Transverse colon (tissue), 4 donors: Measurements from ENCODE around the gene C12orf60. TPM values are rescaled to one million over a fixed set of nuclear protein-coding genes. Genes with fewer than 3 reads are reported as not detected.

Source experiments
- DNase-seq: peaks from one replicate; pipeline ENCODE4 v3.0.0-alpha.2; 2019
- H3K27ac ChIP-seq, 4 donors: fragments of 200-600 bp; sonication (generic); 2 replicates each; pipeline ENCODE4 v1.5.1; 2016 to 2018; ENCODE audit warnings: inconsistent platforms in 4 of 4
- H3K27me3 ChIP-seq: fragments of 200-600 bp; sonication (generic); 2 replicates; pipeline ENCODE4 v1.5.1; 2017; ENCODE audit warnings: inconsistent platforms
- H3K36me3 ChIP-seq, 4 donors: fragments of 200-600 bp; sonication (generic); 2 replicates each; pipeline ENCODE4 v1.5.1; 2017 to 2019; ENCODE audit warnings: inconsistent platforms in 4 of 4
- H3K4me1 ChIP-seq, 4 donors: fragments of 200-600 bp; sonication (generic); 2 replicates each; pipeline ENCODE4 v1.5.1; 2017 to 2020; ENCODE audit warnings: inconsistent platforms in 4 of 4
- H3K4me3 ChIP-seq, 4 donors: fragments of 200-600 bp; sonication (generic); 1 replicate in 1 of 4; 2 replicates in 3 of 4; pipeline versions ENCODE4 v1.5.1 to v1.6.1; 2017 to 2019; ENCODE audit warnings: inconsistent platforms in 4 of 4
- H3K9me3 ChIP-seq, 2 donors: fragments of 200-600 bp; sonication (generic); 2 replicates each; pipeline ENCODE4 v1.5.1; 2017 to 2019; ENCODE audit warnings: inconsistent platforms in 2 of 2
- EP300 ChIP-seq: sonication (generic); formaldehyde crosslinking; IDR thresholded peaks from one replicate; pipeline ENCODE4 v1.6.1; 2017; ENCODE audit warnings: antibody characterized with exemption, low read depth
- POLR2A ChIP-seq: fragments of 450-650 bp; IDR thresholded peaks from one replicate; pipeline ENCODE4 v1.6.1; 2016; ENCODE audit warnings: antibody characterized with exemption, mild to moderate bottlenecking, moderate library complexity
- POLR2AphosphoS5 ChIP-seq, 3 donors: sonication (generic); formaldehyde crosslinking; IDR thresholded peaks; one replicate each; pipeline ENCODE4 v1.6.1; 2016; ENCODE audit warnings: antibody characterized with exemption in 3 of 3
- WGBS, 2 donors: methylation state at CpG; one replicate each; pipeline ENCODE4 v1.1.5; 2018; ENCODE audit warnings: low coverage in 1 of 2; 5-methylcytosine and 5-hydroxymethylcytosine counted together
- in situ Hi-C, 4 donors: fragments of 200-750 bp; cut with MboI; loops; one replicate each; pipeline versions ENCODE4 v1.15.0 to v1.15.1; 2017; ENCODE audit warnings: low sequenced_read_pairs in 3 of 4, low pct_ligation_motif_present in 1 of 4, low pct_unique_long_range_greater_than_20kb in 1 of 4
- intact Hi-C: fragments of 100-400 bp; cut with DNase I; formaldehyde crosslinking; loops from one replicate; pipeline ENCODE4 v1.15.1; 2023; ENCODE audit warnings: low total_unique reads
- total RNA-seq, 4 donors: library from RNA; depleted of rRNA; stranded (reverse); fragments of >200 nt; gene quantifications; one replicate each; pipeline ENCODE4 v1.1.0, GENCODE V29; 2016
- TF ChIP-seq, protein P1 (sequence below), 5 experiments: fragments of 200-600 bp in 3 of 5; fragments of 450-650 bp in 2 of 5; sonication (generic) in 3 of 5; IDR thresholded peaks; 1 replicate in 2 of 5; 2 replicates in 3 of 5; pipeline ENCODE4 v1.5.1; 2016 to 2017; ENCODE audit warnings: antibody characterized with exemption in 5 of 5, inconsistent platforms in 3 of 5, mild to moderate bottlenecking in 2 of 5, moderate library complexity in 1 of 5

The C12orf60 gene
- total RNA-seq, 4 donors from 2014 or later, result 0.55 to 0.95 TPM; not detected in 2

GRCh38 chr12:14824012-14824634 is 20.7 kb downstream of the C12orf60 start:
- DNase-seq, result no peak
- Histone ChIP-seq H3K9me3 (no peaks in the 10 kb centered on the region), H3K4me1 (no peaks in the 10 kb centered on the region), H3K27me3 (no peaks in the 10 kb centered on the region), H3K36me3 (no peaks in the 10 kb centered on the region), H3K27ac (no peak overlapping the region), H3K4me3 (no peak overlapping the region)
- intact Hi-C loops, result no loop called here
- TF ChIP-seq, protein P1, sequence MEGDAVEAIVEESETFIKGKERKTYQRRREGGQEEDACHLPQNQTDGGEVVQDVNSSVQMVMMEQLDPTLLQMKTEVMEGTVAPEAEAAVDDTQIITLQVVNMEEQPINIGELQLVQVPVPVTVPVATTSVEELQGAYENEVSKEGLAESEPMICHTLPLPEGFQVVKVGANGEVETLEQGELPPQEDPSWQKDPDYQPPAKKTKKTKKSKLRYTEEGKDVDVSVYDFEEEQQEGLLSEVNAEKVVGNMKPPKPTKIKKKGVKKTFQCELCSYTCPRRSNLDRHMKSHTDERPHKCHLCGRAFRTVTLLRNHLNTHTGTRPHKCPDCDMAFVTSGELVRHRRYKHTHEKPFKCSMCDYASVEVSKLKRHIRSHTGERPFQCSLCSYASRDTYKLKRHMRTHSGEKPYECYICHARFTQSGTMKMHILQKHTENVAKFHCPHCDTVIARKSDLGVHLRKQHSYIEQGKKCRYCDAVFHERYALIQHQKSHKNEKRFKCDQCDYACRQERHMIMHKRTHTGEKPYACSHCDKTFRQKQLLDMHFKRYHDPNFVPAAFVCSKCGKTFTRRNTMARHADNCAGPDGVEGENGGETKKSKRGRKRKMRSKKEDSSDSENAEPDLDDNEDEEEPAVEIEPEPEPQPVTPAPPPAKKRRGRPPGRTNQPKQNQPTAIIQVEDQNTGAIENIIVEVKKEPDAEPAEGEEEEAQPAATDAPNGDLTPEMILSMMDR (IDR thresholded peaks at IDR 0.05), result no peak
- TF ChIP-seq POLR2AphosphoS5 (IDR thresholded peaks at IDR 0.05) (no peak), EP300 (no peak), POLR2A (no peak)
- in situ Hi-C loops, result no loop called here
- 78 to 80% methylated on average over 1 of the region's 1 CpG for WGBS, 2 donors

DNA sequence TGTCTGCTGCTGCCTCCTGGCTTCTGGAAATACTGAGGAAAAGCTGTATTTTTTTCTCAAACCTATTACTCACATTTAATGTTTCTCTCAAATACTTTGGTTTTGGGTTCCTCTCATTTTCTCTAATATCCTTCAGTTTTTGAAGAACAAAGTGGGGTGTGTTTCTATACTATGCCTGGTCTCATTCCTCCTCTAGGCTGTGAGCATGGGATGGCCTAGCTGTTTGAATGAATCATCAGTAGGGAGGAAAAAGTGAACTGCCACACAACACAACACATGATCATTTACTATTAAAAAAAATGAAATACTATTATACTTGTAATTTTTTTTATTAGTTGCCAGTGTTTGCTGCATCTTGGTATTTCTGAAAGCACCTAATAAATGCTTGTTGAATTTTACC is 21.8 kb downstream of the C12orf60 start:
- TF ChIP-seq, protein P1 (IDR thresholded peaks at IDR 0.05), result no peak
- no peak for TF ChIP-seq EP300
- TF ChIP-seq POLR2AphosphoS5 (IDR thresholded peaks at IDR 0.05), result no peak
- TF ChIP-seq POLR2A, result no peak
- Histone ChIP-seq H3K36me3 (no peaks in the 10 kb centered on the region), H3K9me3 (no peaks in the 10 kb centered on the region), H3K4me1 (no peaks in the 10 kb centered on the region), H3K4me3 (no peak overlapping the region), H3K27me3 (no peaks in the 10 kb centered on the region), H3K27ac (no peak overlapping the region)
- intact Hi-C loops, result no loop called here
- no peak for DNase-seq
- in situ Hi-C loops, result loop anchor here in 2 of 4 donors (25.0 kb wide), 2 partner anchors 437 to 687 kb away; no protein-coding TSS in a partner anchor

GRCh38 chr12:14826491-14826890 is 23.0 kb downstream of the C12orf60 start:
- no peaks in the 10 kb centered on the region for H3K27me3 ChIP-seq
- intact Hi-C loops, result no loop called here
- 86 to 89% methylated on average over 5 of the region's 5 CpGs for WGBS, 2 donors
- no peak overlapping the region for H3K27ac ChIP-seq
- in situ Hi-C loops, result loop anchor here in 2 of 4 donors (25.0 kb wide), 2 partner anchors 436 to 686 kb away; no protein-coding TSS in a partner anchor
- H3K4me3 ChIP-seq, result no peak overlapping the region
- no peaks in the 10 kb centered on the region for H3K9me3 ChIP-seq
- H3K36me3 ChIP-seq, result no peaks in the 10 kb centered on the region
- no peaks in the 10 kb centered on the region for H3K4me1 ChIP-seq
- no peak for DNase-seq
- TF ChIP-seq POLR2A, result no peak

DNA sequence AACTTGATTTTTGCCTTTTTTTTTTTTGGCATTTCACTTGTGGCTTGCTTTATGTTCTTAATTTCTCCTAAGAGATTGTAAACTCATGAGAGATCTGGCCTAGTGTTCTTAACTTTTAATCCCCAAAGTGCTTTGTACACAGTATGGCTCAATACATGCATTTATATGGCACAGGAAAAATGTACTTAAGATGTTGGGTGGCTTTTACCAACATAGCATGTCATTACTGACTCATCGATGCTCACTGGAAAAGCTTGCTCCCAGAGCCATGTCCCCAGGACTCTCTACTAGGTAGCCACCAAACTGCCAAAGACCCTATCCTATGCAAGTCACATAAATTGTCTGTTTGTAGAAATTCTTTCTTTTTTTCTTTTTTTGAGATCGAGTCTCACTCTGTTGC is 23.6 kb downstream of the C12orf60 start:
- no peak overlapping the region for H3K4me3 ChIP-seq
- no peaks in the 10 kb centered on the region for H3K4me1 ChIP-seq
- H3K9me3 ChIP-seq, result no peaks in the 10 kb centered on the region
- in situ Hi-C loops, result loop anchor here in 2 of 4 donors (25.0 kb wide), 2 partner anchors 435 to 685 kb away; no protein-coding TSS in a partner anchor
- intact Hi-C loops, result no loop called here
- 97 to 100% methylated on average over 1 to 2 of the region's 2 CpGs for WGBS, 2 donors
- no peaks in the 10 kb centered on the region for H3K27me3 ChIP-seq
- DNase-seq, result no peak
- no peaks in the 10 kb centered on the region for H3K36me3 ChIP-seq
- TF ChIP-seq EP300 (no peak), POLR2A (no peak), POLR2AphosphoS5 (IDR thresholded peaks at IDR 0.05) (no peak)
- TF ChIP-seq, protein P1 (IDR thresholded peaks at IDR 0.05), result no peak
- no peak overlapping the region for H3K27ac ChIP-seq

- in situ Hi-C loops, result loop anchor here in 2 of 4 donors (25.0 kb wide), 2 partner anchors 433 to 683 kb away; no protein-coding TSS in a partner anchor
- intact Hi-C loops, result no loop called here
- no peaks in the 10 kb centered on the region for H3K9me3 ChIP-seq
Observed at GRCh38 chr12:14828892-14829291, 25.4 kb downstream of the C12orf60 start.

More at GRCh38 chr12:14828892-14829291, 25.4 kb downstream of the C12orf60 start:
- Histone ChIP-seq H3K36me3 (no peaks in the 10 kb centered on the region), H3K27ac (no peak overlapping the region), H3K27me3 (no peaks in the 10 kb centered on the region), H3K4me3 (no peak overlapping the region), H3K4me1 (no peaks in the 10 kb centered on the region)
- TF ChIP-seq EP300, result no peak
- TF ChIP-seq POLR2A, result no peak
- TF ChIP-seq, protein P1 (IDR thresholded peaks at IDR 0.05), result no peak
- no peak for TF ChIP-seq POLR2AphosphoS5 (IDR thresholded peaks at IDR 0.05)
- no peak for DNase-seq
